GM18870 (cell line): Measurements from ENCODE around the gene FUT1.
A peak's percentile ranks its signal among the peaks of the same experiment; 100 is the strongest.
"Not testable (repeated sequence)": the region's sequence is repeated elsewhere in the genome, so short reads cannot be mapped to it uniquely, and the experiment has no call there.

Experiments
- ATAC-seq: cut with Tn5 transposase; IDR thresholded peaks from one replicate; pipeline ENCODE4 v1.9.1; 2021; ENCODE audit warnings: moderate library complexity; ENCODE audit not compliant: unreplicated experiment

Gene FUT1

GRCh38 chr19:48718711-48719231, 33.7 kb downstream of the FUT1 start:
- no peak for ATAC-seq

- ATAC-seq, result not testable (repeated sequence)
Measured at GRCh38 chr19:48718106-48718505, 34.3 kb downstream of the FUT1 start.

- ATAC-seq, result no peak
Measured at GRCh38 chr19:48716562-48717291, 35.7 kb downstream of the FUT1 start.

- ATAC-seq, result no peak
Measured at GRCh38 chr19:48715681-48716171, 36.7 kb downstream of the FUT1 start.

GRCh38 chr19:48714759-48715675, 37.4 kb downstream of the FUT1 start:
- ATAC-seq, result no peak

GRCh38 chr19:48713864-48714755, 38.3 kb downstream of the FUT1 start:
- peak; percentile 90 for ATAC-seq

GRCh38 chr19:48713041-48713863, 39.2 kb downstream of the FUT1 start:
- no peak for ATAC-seq

- no peak for ATAC-seq
Measured at GRCh38 chr19:48711106-48711662, 41.3 kb downstream of the FUT1 start.

- no peak for ATAC-seq
Measured at GRCh38 chr19:48708471-48708870, 44.0 kb downstream of the FUT1 start.

- no peak for ATAC-seq
Measured at GRCh38 chr19:48705431-48705830, 47.0 kb downstream of the FUT1 start.

- no peak for ATAC-seq
Measured at GRCh38 chr19:48703316-48703715, 49.1 kb downstream of the FUT1 start.

- no peak for ATAC-seq
Measured at GRCh38 chr19:48702701-48703100, 49.7 kb downstream of the FUT1 start.

- ATAC-seq, result no peak
Measured at GRCh38 chr19:48698046-48698445, 54.4 kb downstream of the FUT1 start.
